ENCODE data around the gene DUSP12. TPM values are rescaled to one million over a fixed set of nuclear protein-coding genes. Genes with fewer than 3 reads are reported as not detected.
A peak's percentile ranks its signal among the peaks of the same experiment; 100 is the strongest.

The DUSP12 gene
- total RNA-seq, 1 experiment from 2014 or later, result 63.6 TPM

GRCh38 chr1:161731981-161732718 lies 17.4 kb upstream of the DUSP12 start:
- intact Hi-C loops (cut with micrococcal nuclease; ENCODE audit: unreplicated experiment), result loop anchor here (10.0 kb wide), 1 partner anchor 167 kb away; no protein-coding TSS in a partner anchor
- DNase-seq (ENCODE audit: low spot score), result no peak
- H3K4me3 ChIP-seq (ENCODE audit: low read depth, low read length, poor library complexity, severe bottlenecking), result no peak overlapping the region
- no peaks in the 10 kb centered on the region for H3K9me3 ChIP-seq (ENCODE audit: low read depth, low read length, poor library complexity, severe bottlenecking)
- ChIA-PET CTCF (no interaction called here), POLR2A (ENCODE audit: low non-redundant PET) (no interaction called here)
- H3K27me3 ChIP-seq (replicated peaks; ENCODE audit: insufficient read depth, low read depth, low read length, poor library complexity), result no peaks in the 10 kb centered on the region
- H3K27ac ChIP-seq (ENCODE audit: low read depth, low read length, poor library complexity, severe bottlenecking), result no peak overlapping the region
- peaks cover 11% of the 10 kb centered on the region for H3K4me1 ChIP-seq (ENCODE audit: insufficient read depth, low read length, poor library complexity, severe bottlenecking)
- no peaks in the 10 kb centered on the region for H3K36me3 ChIP-seq (ENCODE audit: insufficient read depth, low read length, poor library complexity, severe bottlenecking)
- no peak for TF ChIP-seq CTCF (conservative IDR thresholded peaks at IDR 0.05; ENCODE audit: low read depth, low read length)
- no peak for TF ChIP-seq EZH2 (IDR thresholded peaks at IDR 0.05; ENCODE audit: borderline replicate concordance, low read depth, low read length, poor library complexity, severe bottlenecking)
- BruUV-seq (replicated peaks), result no TSS peak

- H3K4me1 ChIP-seq (ENCODE audit: insufficient read depth, low read length, poor library complexity, severe bottlenecking), result peaks cover 11% of the 10 kb centered on the region
- ChIA-PET CTCF (no interaction called here), POLR2A (ENCODE audit: low non-redundant PET) (no interaction called here)
- intact Hi-C loops (cut with micrococcal nuclease; ENCODE audit: unreplicated experiment), result loop anchor here (10.0 kb wide), 1 partner anchor 169 kb away; no protein-coding TSS in a partner anchor
- no TSS peak for BruUV-seq (replicated peaks)
- no peaks in the 10 kb centered on the region for H3K27me3 ChIP-seq (replicated peaks; ENCODE audit: insufficient read depth, low read depth, low read length, poor library complexity)
- H3K9me3 ChIP-seq (ENCODE audit: low read depth, low read length, poor library complexity, severe bottlenecking), result no peaks in the 10 kb centered on the region
- H3K4me3 ChIP-seq (ENCODE audit: low read depth, low read length, poor library complexity, severe bottlenecking), result no peak overlapping the region
- H3K36me3 ChIP-seq (ENCODE audit: insufficient read depth, low read length, poor library complexity, severe bottlenecking), result no peaks in the 10 kb centered on the region
- no peak for TF ChIP-seq EZH2 (IDR thresholded peaks at IDR 0.05; ENCODE audit: borderline replicate concordance, low read depth, low read length, poor library complexity, severe bottlenecking)
- no peak for TF ChIP-seq CTCF (conservative IDR thresholded peaks at IDR 0.05; ENCODE audit: low read depth, low read length)
- DNase-seq (ENCODE audit: low spot score), result peak; percentile 58
- no peak overlapping the region for H3K27ac ChIP-seq (ENCODE audit: low read depth, low read length, poor library complexity, severe bottlenecking)
Measured at GRCh38 chr1:161733526-161733925, 16.1 kb upstream of the DUSP12 start.

DNA sequence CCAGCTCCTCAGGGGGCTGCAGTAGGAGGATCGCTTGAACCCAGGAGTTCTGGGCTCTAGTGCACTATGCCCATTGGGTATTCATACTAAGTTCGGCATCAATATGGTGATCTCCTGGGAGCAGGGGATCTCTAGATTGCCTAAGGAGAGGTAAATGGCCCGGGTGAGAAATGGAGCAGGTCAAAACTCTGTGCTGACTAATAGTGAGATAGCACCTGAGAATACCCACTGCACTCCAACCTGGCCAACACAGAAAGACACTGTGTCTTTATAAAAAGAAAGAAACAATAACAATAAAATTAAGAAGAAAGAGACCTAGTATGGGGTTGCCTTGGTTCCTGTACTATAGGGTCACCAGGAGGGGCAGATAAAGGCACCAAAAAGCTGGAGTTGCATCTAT lies 13.7 kb upstream of the DUSP12 start:
- Histone ChIP-seq H3K4me1 (ENCODE audit: insufficient read depth, low read length, poor library complexity, severe bottlenecking) (peaks cover 11% of the 10 kb centered on the region), H3K36me3 (ENCODE audit: insufficient read depth, low read length, poor library complexity, severe bottlenecking) (no peaks in the 10 kb centered on the region), H3K4me3 (ENCODE audit: low read depth, low read length, poor library complexity, severe bottlenecking) (no peak overlapping the region), H3K9me3 (ENCODE audit: low read depth, low read length, poor library complexity, severe bottlenecking) (no peaks in the 10 kb centered on the region), H3K27ac (ENCODE audit: low read depth, low read length, poor library complexity, severe bottlenecking) (no peak overlapping the region), H3K27me3 (replicated peaks; ENCODE audit: insufficient read depth, low read depth, low read length, poor library complexity) (no peaks in the 10 kb centered on the region)
- BruUV-seq (replicated peaks), result no TSS peak
- no peak for TF ChIP-seq CTCF (conservative IDR thresholded peaks at IDR 0.05; ENCODE audit: low read depth, low read length)
- no peak for TF ChIP-seq EZH2 (IDR thresholded peaks at IDR 0.05; ENCODE audit: borderline replicate concordance, low read depth, low read length, poor library complexity, severe bottlenecking)
- DNase-seq (ENCODE audit: low spot score), result no peak
- POLR2A ChIA-PET (ENCODE audit: low non-redundant PET), result no interaction called here
- intact Hi-C loops (cut with micrococcal nuclease; ENCODE audit: unreplicated experiment), result loop anchor here (10.0 kb wide), 1 partner anchor 171 kb away; no protein-coding TSS in a partner anchor
- CTCF ChIA-PET, result no interaction called here

Data from A673 (cell line).